ENCODE measurements around the gene KRT31. TPM values are rescaled to one million over a fixed set of nuclear protein-coding genes. Genes with fewer than 3 reads are reported as not detected.

The KRT31 gene
- total and polyA plus RNA-seq, 2 of the 13 experiments (the other 11 are each of a cell fraction or from before 2014, with no cell fraction given) = 0.05 TPM; not detected in 1

GRCh38 chr17:41439375-41439774 lies 42.0 kb upstream of the KRT31 start (continued):
- TF ChIP-seq, protein P1, sequence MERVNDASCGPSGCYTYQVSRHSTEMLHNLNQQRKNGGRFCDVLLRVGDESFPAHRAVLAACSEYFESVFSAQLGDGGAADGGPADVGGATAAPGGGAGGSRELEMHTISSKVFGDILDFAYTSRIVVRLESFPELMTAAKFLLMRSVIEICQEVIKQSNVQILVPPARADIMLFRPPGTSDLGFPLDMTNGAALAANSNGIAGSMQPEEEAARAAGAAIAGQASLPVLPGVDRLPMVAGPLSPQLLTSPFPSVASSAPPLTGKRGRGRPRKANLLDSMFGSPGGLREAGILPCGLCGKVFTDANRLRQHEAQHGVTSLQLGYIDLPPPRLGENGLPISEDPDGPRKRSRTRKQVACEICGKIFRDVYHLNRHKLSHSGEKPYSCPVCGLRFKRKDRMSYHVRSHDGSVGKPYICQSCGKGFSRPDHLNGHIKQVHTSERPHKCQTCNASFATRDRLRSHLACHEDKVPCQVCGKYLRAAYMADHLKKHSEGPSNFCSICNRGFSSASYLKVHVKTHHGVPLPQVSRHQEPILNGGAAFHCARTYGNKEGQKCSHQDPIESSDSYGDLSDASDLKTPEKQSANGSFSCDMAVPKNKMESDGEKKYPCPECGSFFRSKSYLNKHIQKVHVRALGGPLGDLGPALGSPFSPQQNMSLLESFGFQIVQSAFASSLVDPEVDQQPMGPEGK (CRISPR knock-in tag; IDR thresholded peaks at IDR 0.05) = no peak
- peak; percentile 42; the same call in 1 of the 2 replicates for TF ChIP-seq SMC3 (IDR thresholded peaks at IDR 0.05; ENCODE audit: low read length)
- TF ChIP-seq ZNF644 (CRISPR knock-in tag; IDR thresholded peaks at IDR 0.05; ENCODE audit: low read depth) = peak; percentile 75; the same call in 1 of the 2 replicates
- TF ChIP-seq TRIM24 (CRISPR knock-in tag; IDR thresholded peaks at IDR 0.05) = no peak
- no peak for TF ChIP-seq KLF12 (CRISPR knock-in tag; IDR thresholded peaks at IDR 0.05; ENCODE audit: borderline replicate concordance)
- TF ChIP-seq NCOR1 (IDR thresholded peaks at IDR 0.05; ENCODE audit: borderline replicate concordance, low read length) = peak; percentile 78
- no peak for TF ChIP-seq SP4 (CRISPR knock-in tag; IDR thresholded peaks at IDR 0.05)
- TF ChIP-seq HOXA9 (CRISPR knock-in tag; IDR thresholded peaks at IDR 0.05; ENCODE audit: borderline replicate concordance) = no peak
- TF ChIP-seq EP300 (IDR thresholded peaks at IDR 0.05; ENCODE audit: low read depth in 2 of 2, low read length in 2 of 2) = peak in 1 of 2 experiments; percentile 63; a peak in 1 of 4 replicates
- no peak for TF ChIP-seq EP300 (CRISPR knock-in tag; IDR thresholded peaks at IDR 0.05; ENCODE audit: borderline replicate concordance)
- no peak for TF ChIP-seq SUZ12 (IDR thresholded peaks at IDR 0.05; ENCODE audit: low read depth, low read length)
- 0 out of 2 replicates have a peak, but pooled peaks have one; percentile 15 for TF ChIP-seq ARID3A (IDR thresholded peaks at IDR 0.05; ENCODE audit: low read depth, low read length)
